Trophoblast cell (in vitro differentiated cells and primary cell): ENCODE data around the gene ESR2.

Source experiments
- DNase-seq, 2 donors: peaks; one replicate each; pipeline ENCODE4 v3.0.0-alpha.2; 2016
- H2AFZ ChIP-seq: 2 replicates; pipeline ENCODE4 v1.6.1; 2013; ENCODE audit warnings: low read length, moderate library complexity, mild to moderate bottlenecking; ENCODE audit not compliant: insufficient read depth, poor library complexity
- H2AK5ac ChIP-seq: 2 replicates; pipeline ENCODE4 v1.6.1; 2013; ENCODE audit warnings: mild to moderate bottlenecking, low read length
- H2BK120ac ChIP-seq: 2 replicates; pipeline ENCODE4 v1.6.1; 2013; ENCODE audit warnings: low read length, mild to moderate bottlenecking, moderate library complexity; ENCODE audit not compliant: insufficient read depth, poor library complexity
- H2BK12ac ChIP-seq: 2 replicates; pipeline ENCODE4 v1.6.1; 2013; ENCODE audit warnings: mild to moderate bottlenecking, low read length, moderate library complexity
- H2BK5ac ChIP-seq: 2 replicates; pipeline ENCODE4 v1.6.1; 2013; ENCODE audit warnings: low read length, low read depth, moderate library complexity, mild to moderate bottlenecking; ENCODE audit not compliant: poor library complexity
- H3K14ac ChIP-seq: 2 replicates; pipeline ENCODE4 v1.6.1; 2013; ENCODE audit warnings: mild to moderate bottlenecking, low read length
- H3K18ac ChIP-seq: 2 replicates; pipeline ENCODE4 v1.6.1; 2013; ENCODE audit warnings: mild to moderate bottlenecking, low read length
- H3K23ac ChIP-seq: 2 replicates; pipeline ENCODE4 v1.6.1; 2013; ENCODE audit warnings: low read length
- H3K27ac ChIP-seq: 2 replicates; pipeline ENCODE4 v1.5.1; 2013; ENCODE audit warnings: low read depth, mild to moderate bottlenecking, inconsistent platforms, low read length, moderate library complexity
- H3K27me3 ChIP-seq: 2 replicates; pipeline ENCODE4 v1.6.1; 2013; ENCODE audit warnings: inconsistent platforms, mild to moderate bottlenecking, low read length, moderate library complexity; ENCODE audit not compliant: insufficient read depth
- H3K36me3 ChIP-seq, 2 experiments: 1 replicate in 1 of 2; 2 replicates in 1 of 2; pipeline ENCODE4 v1.6.1; 2013; ENCODE audit warnings: low read length in 2 of 2, mild to moderate bottlenecking in 2 of 2, moderate library complexity in 1 of 2; ENCODE audit not compliant: insufficient read depth in 2 of 2, control insufficient read depth in 1 of 2
- H3K4ac ChIP-seq: 2 replicates; pipeline ENCODE4 v1.6.1; 2013; ENCODE audit warnings: low read depth, mild to moderate bottlenecking, low read length, moderate library complexity
- H3K4me1 ChIP-seq, 2 experiments: 1 replicate in 1 of 2; 2 replicates in 1 of 2; pipeline ENCODE4 v1.6.1; 2013; ENCODE audit warnings: low read length in 2 of 2, mild to moderate bottlenecking in 2 of 2, moderate library complexity in 1 of 2; ENCODE audit not compliant: insufficient read depth in 2 of 2, control insufficient read depth in 1 of 2
- H3K4me2 ChIP-seq: 2 replicates; pipeline ENCODE4 v1.6.1; 2013; ENCODE audit warnings: inconsistent platforms, mild to moderate bottlenecking, low read length, moderate library complexity
- H3K4me3 ChIP-seq: 2 replicates; pipeline ENCODE4 v1.5.1; 2013; ENCODE audit warnings: mild to moderate bottlenecking, low read depth, low read length, inconsistent platforms
- H3K79me1 ChIP-seq: one replicate; pipeline ENCODE4 v1.6.1; 2013; ENCODE audit warnings: low read length
- H3K79me2 ChIP-seq: 2 replicates; pipeline ENCODE4 v1.6.1; 2013; ENCODE audit warnings: low read length, mild to moderate bottlenecking; ENCODE audit not compliant: control insufficient read depth, insufficient read depth, poor library complexity
- H3K9ac ChIP-seq: 2 replicates; pipeline ENCODE4 v1.6.1; 2013; ENCODE audit warnings: mild to moderate bottlenecking, low read length
- H3K9me3 ChIP-seq: 2 replicates; pipeline ENCODE4 v1.6.1; 2013; ENCODE audit warnings: low read depth, mild to moderate bottlenecking, control low read depth, inconsistent platforms, low read length; ENCODE audit not compliant: insufficient read depth
- H4K12ac ChIP-seq: 2 replicates; pipeline ENCODE4 v1.6.1; 2013; ENCODE audit warnings: low read depth, mild to moderate bottlenecking, low read length, moderate library complexity
- H4K8ac ChIP-seq: 2 replicates; pipeline ENCODE4 v1.6.1; 2013; ENCODE audit warnings: low read depth, mild to moderate bottlenecking, low read length, moderate library complexity
- H4K91ac ChIP-seq: one replicate; pipeline ENCODE4 v1.6.1; 2013; ENCODE audit warnings: low read depth, mild to moderate bottlenecking, low read length, moderate library complexity
- WGBS: extraction: QIAGEN DNeasy Blood & Tissue Kit; methylation state at CpG from one replicate; pipeline ENCODE4 v1.1.7; 2013; ENCODE audit warnings: missing lambda C conversion rate; ENCODE audit not compliant: insufficient read length, insufficient coverage; ENCODE audit errors: extremely low coverage; 5-methylcytosine and 5-hydroxymethylcytosine counted together

Gene ESR2

GRCh38 chr14:64253672-64254071, 40.5 kb downstream of the ESR2 start:
- H3K4me1 ChIP-seq = no peaks in the 10 kb centered on the region
- H3K27ac ChIP-seq = no peak overlapping the region
- H3K4me3 ChIP-seq = no peak overlapping the region
- H4K8ac ChIP-seq = no peak overlapping the region
- no peak overlapping the region for H2AK5ac ChIP-seq
- no CpG with 5 or more reads among the region's 3 CpGs for WGBS
- H2BK5ac ChIP-seq = no peak overlapping the region
- H2BK120ac ChIP-seq = no peak overlapping the region
- H4K12ac ChIP-seq = no peak overlapping the region
- DNase-seq = no peak
- no peak overlapping the region for H2AFZ ChIP-seq
- no peaks in the 10 kb centered on the region for H3K79me1 ChIP-seq
- H3K4ac ChIP-seq = no peak overlapping the region
- no peak overlapping the region for H2BK12ac ChIP-seq
- no peaks in the 10 kb centered on the region for H3K79me2 ChIP-seq
- H3K27me3 ChIP-seq = no peaks in the 10 kb centered on the region
- no peak overlapping the region for H3K14ac ChIP-seq
- H4K91ac ChIP-seq = no peak overlapping the region
- no peak overlapping the region for H3K23ac ChIP-seq
- H3K36me3 ChIP-seq = no peaks in the 10 kb centered on the region
- no peak overlapping the region for H3K4me2 ChIP-seq
- H3K18ac ChIP-seq = no peak overlapping the region
- no peaks in the 10 kb centered on the region for H3K9me3 ChIP-seq
- no peak overlapping the region for H3K9ac ChIP-seq

DNA sequence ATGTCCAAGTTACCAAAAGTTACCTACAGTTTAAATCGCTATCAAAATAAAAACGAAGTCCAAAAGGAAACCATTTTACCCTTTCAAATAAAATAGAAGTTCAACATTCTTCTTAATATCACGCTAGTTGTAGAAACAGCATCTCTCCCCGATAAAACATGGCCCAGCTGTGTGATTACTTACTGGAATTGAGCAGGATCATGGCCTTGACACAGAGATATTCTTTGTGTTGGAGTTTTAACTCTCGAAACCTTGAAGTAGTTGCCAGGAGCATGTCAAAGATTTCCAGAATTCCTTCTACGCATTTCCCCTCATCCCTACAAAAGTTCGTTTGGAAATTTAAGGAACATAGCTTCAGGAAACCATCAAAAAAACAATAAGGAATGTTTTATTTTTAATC, 44.8 kb downstream of the ESR2 start:
- no peak overlapping the region for H2BK5ac ChIP-seq
- no peak overlapping the region for H2AFZ ChIP-seq
- H4K12ac ChIP-seq = no peak overlapping the region
- no peaks in the 10 kb centered on the region for H3K79me2 ChIP-seq
- no CpG with 5 or more reads among the region's 7 CpGs for WGBS
- no peak overlapping the region for H4K8ac ChIP-seq
- H3K4me3 ChIP-seq = no peak overlapping the region
- H3K36me3 ChIP-seq = no peaks in the 10 kb centered on the region
- no peak overlapping the region for H4K91ac ChIP-seq
- H3K4me2 ChIP-seq = no peak overlapping the region
- H3K23ac ChIP-seq = no peak overlapping the region
- peaks cover 0 to 2% of the 10 kb centered on the region in 2 experiments for H3K4me1 ChIP-seq
- H3K18ac ChIP-seq = no peak overlapping the region
- H2BK120ac ChIP-seq = no peak overlapping the region
- H2BK12ac ChIP-seq = no peak overlapping the region
- no peak overlapping the region for H3K4ac ChIP-seq
- DNase-seq = no peak
- H3K9ac ChIP-seq = no peak overlapping the region
- H2AK5ac ChIP-seq = no peak overlapping the region
- no peaks in the 10 kb centered on the region for H3K27me3 ChIP-seq
- H3K79me1 ChIP-seq = no peaks in the 10 kb centered on the region
- H3K27ac ChIP-seq = no peak overlapping the region
- no peak overlapping the region for H3K14ac ChIP-seq
- no peaks in the 10 kb centered on the region for H3K9me3 ChIP-seq

DNA sequence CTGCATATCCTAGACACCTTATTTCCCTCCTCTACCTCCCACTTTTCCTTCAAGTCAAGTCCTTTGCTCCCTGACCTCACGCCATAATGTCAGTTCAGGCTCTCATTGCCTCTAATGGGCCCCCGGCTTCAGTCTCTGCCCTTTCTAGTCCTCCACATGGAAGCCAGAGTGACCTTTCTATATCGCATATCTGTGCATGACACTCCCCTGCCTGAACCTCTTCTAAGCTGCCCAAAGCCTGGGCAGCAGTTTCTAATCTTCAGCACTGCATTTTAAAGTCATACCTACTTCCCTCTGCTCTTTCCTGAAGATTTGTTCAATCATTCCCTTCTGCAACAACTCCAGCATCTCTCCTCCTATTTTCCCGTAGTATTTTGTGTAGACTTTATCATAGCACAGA, 45.5 kb downstream of the ESR2 start:
- Histone ChIP-seq H3K4ac (no peak overlapping the region), H2AFZ (no peak overlapping the region), H3K36me3 (no peaks in the 10 kb centered on the region), H3K18ac (no peak overlapping the region), H3K27ac (no peak overlapping the region), H4K91ac (no peak overlapping the region), H3K4me3 (no peak overlapping the region), H3K4me1 (peaks cover 0 to 2% of the 10 kb centered on the region in 2 experiments), H2BK12ac (no peak overlapping the region), H2AK5ac (no peak overlapping the region), H3K14ac (no peak overlapping the region), H3K23ac (no peak overlapping the region), H2BK5ac (no peak overlapping the region), H3K27me3 (no peaks in the 10 kb centered on the region), H4K12ac (no peak overlapping the region), H3K9ac (no peak overlapping the region), H3K79me2 (no peaks in the 10 kb centered on the region), H3K9me3 (no peaks in the 10 kb centered on the region), H2BK120ac (no peak overlapping the region), H3K4me2 (no peak overlapping the region), H4K8ac (no peak overlapping the region), H3K79me1 (no peaks in the 10 kb centered on the region)
- no peak for DNase-seq
- WGBS = no CpG with 5 or more reads among the region's 4 CpGs

DNA sequence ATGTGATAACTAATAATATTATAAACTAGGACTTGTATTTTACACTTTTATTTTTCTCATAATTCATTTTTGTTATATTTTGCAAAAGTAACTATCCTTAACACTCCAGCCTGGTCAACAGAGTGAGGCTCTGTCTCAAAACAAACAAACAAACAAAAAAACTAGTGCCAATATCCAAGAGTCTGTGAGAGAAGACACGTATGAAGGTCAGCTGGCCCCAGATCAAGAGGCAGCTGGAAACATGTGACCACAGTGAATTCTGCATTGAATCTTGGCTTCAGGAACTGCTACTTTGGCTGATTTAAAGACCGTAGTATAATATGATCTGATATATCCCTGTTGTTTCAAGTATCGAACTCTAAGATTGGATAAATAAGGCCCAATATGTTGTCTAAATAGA, 47.0 kb downstream of the ESR2 start:
- H3K79me2 ChIP-seq = no peaks in the 10 kb centered on the region
- no peak overlapping the region for H3K4me2 ChIP-seq
- no peak overlapping the region for H2AK5ac ChIP-seq
- H3K4me1 ChIP-seq = peaks cover 0 to 2% of the 10 kb centered on the region in 2 experiments
- no peak overlapping the region for H4K12ac ChIP-seq
- H4K8ac ChIP-seq = no peak overlapping the region
- H3K27ac ChIP-seq = no peak overlapping the region
- H3K27me3 ChIP-seq = no peaks in the 10 kb centered on the region
- no peaks in the 10 kb centered on the region for H3K36me3 ChIP-seq
- H2BK12ac ChIP-seq = no peak overlapping the region
- H3K9me3 ChIP-seq = no peaks in the 10 kb centered on the region
- no peak overlapping the region for H3K4ac ChIP-seq
- H3K18ac ChIP-seq = no peak overlapping the region
- H3K9ac ChIP-seq = no peak overlapping the region
- no CpG with 5 or more reads among the region's 3 CpGs for WGBS
- no peaks in the 10 kb centered on the region for H3K79me1 ChIP-seq
- H3K23ac ChIP-seq = no peak overlapping the region
- no peak overlapping the region for H3K4me3 ChIP-seq
- no peak overlapping the region for H4K91ac ChIP-seq
- no peak for DNase-seq
- H2BK120ac ChIP-seq = no peak overlapping the region
- H2BK5ac ChIP-seq = no peak overlapping the region
- H2AFZ ChIP-seq = no peak overlapping the region
- H3K14ac ChIP-seq = no peak overlapping the region
